HepG2 (cell line): ENCODE data around the gene SEMA4C.

Experiments
- ATF2 ChIP-seq: sonication (generic); formaldehyde crosslinking; IDR thresholded peaks from 2 replicates; pipeline ENCODE4 v1.4.0; 2020; ENCODE audit warnings: missing genetic modification reagents
- FLYWCH1 ChIP-seq: sonication (generic); formaldehyde crosslinking; IDR thresholded peaks from 2 replicates; pipeline ENCODE4 v1.8.1; 2023; ENCODE audit warnings: mild to moderate bottlenecking, missing genetic modification reagents
- NR2C2 ChIP-seq: sonication (generic); formaldehyde crosslinking; IDR thresholded peaks from 2 replicates; pipeline ENCODE4 v1.4.0; 2020; ENCODE audit warnings: missing genetic modification reagents, mild to moderate bottlenecking, moderate library complexity, borderline replicate concordance
- RFX5 ChIP-seq: IDR thresholded peaks from 2 replicates; pipeline ENCODE4 v1.6.1; 2011; ENCODE audit warnings: low read depth, low read length, improper control_type of control experiment
- SP1 ChIP-seq, 2 experiments: fragments of 450-650 bp in 1 of 2; sonication (generic) in 1 of 2; formaldehyde crosslinking in 1 of 2; IDR thresholded peaks; 2 replicates each; pipeline versions ENCODE4 v1.4.0 to v1.6.1; 2016 to 2020; ENCODE audit warnings: missing genetic modification reagents in 1 of 2
- ZBTB1 ChIP-seq: sonication (generic); formaldehyde crosslinking; IDR thresholded peaks from 2 replicates; pipeline ENCODE4 v1.4.0; 2020; ENCODE audit warnings: missing genetic modification reagents, borderline replicate concordance

GRCh38 chr2:96837575-96837974 lies 32.3 kb downstream of the SEMA4C start:
- TF ChIP-seq ZBTB1 (no peak), RFX5 (no peak), FLYWCH1 (CRISPR knock-in tag) (no peak), ATF2 (CRISPR knock-in tag) (no peak), NR2C2 (CRISPR knock-in tag) (no peak), SP1 (IDR thresholded peaks at IDR 0.05) (no peak), SP1 (CRISPR knock-in tag; IDR thresholded peaks at IDR 0.05) (no peak)
